BLaER1 (cell line): ENCODE data around the gene EFNA3.

Experiments
- H3K27ac ChIP-seq: shearing (Covaris generic); formaldehyde crosslinking; 2 replicates; pipeline ENCODE4 v1.8.1; 2022
- H3K27me3 ChIP-seq: shearing (Covaris generic); formaldehyde crosslinking; 2 replicates; pipeline ENCODE4 v1.8.1; 2022
- H3K36me3 ChIP-seq: shearing (Covaris generic); formaldehyde crosslinking; 2 replicates; pipeline ENCODE4 v1.8.1; 2022
- H3K4me1 ChIP-seq: shearing (Covaris generic); formaldehyde crosslinking; 2 replicates; pipeline ENCODE4 v1.8.1; 2022
- H3K4me2 ChIP-seq: shearing (Covaris generic); formaldehyde crosslinking; 2 replicates; pipeline ENCODE4 v1.8.1; 2022
- H3K4me3 ChIP-seq: shearing (Covaris generic); formaldehyde crosslinking; 2 replicates; pipeline ENCODE4 v1.8.1; 2022
- H3K9ac ChIP-seq: shearing (Covaris generic); formaldehyde crosslinking; 2 replicates; pipeline ENCODE4 v1.8.1; 2022
- H3K9me3 ChIP-seq: shearing (Covaris generic); formaldehyde crosslinking; 2 replicates; pipeline ENCODE4 v1.8.1; 2022
- H4K20me1 ChIP-seq: shearing (Covaris generic); formaldehyde crosslinking; 2 replicates; pipeline ENCODE4 v1.8.1; 2022
- Cebpa-rat ChIP-seq: shearing (Covaris generic); IDR thresholded peaks from 2 replicates; pipeline ENCODE4 v1.8.1; 2022

The EFNA3 gene

DNA sequence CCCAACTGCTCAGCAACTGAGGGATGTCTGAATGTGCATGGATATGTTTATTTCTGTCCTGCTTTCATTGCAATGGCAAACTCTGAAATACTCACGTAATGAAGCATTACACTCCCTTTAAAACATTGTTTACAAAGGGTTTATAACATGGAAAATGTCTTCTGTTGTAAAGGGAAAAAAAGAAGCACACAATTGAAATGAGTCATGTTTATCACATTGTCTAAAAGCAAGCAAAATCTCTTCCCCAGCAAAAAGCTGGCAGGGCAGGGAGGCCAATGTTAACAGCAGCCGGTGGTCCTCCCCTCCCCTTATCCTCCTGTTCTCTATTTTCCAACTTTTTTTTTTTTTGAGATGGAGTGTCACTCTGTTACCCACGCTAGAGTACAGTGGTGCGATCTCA lies 45.2 kb downstream of the EFNA3 start:
- H3K9ac ChIP-seq: no peak overlapping the region
- no peak overlapping the region for H3K4me3 ChIP-seq
- H3K36me3 ChIP-seq: no peaks in the 10 kb centered on the region
- peaks cover 22% of the 10 kb centered on the region for H3K4me1 ChIP-seq
- no peaks in the 10 kb centered on the region for H3K9me3 ChIP-seq
- no peak for TF ChIP-seq Cebpa-rat
- no peaks in the 10 kb centered on the region for H4K20me1 ChIP-seq
- H3K27me3 ChIP-seq: peaks cover 35% of the 10 kb centered on the region
- H3K27ac ChIP-seq: no peak overlapping the region
- no peak overlapping the region for H3K4me2 ChIP-seq

DNA sequence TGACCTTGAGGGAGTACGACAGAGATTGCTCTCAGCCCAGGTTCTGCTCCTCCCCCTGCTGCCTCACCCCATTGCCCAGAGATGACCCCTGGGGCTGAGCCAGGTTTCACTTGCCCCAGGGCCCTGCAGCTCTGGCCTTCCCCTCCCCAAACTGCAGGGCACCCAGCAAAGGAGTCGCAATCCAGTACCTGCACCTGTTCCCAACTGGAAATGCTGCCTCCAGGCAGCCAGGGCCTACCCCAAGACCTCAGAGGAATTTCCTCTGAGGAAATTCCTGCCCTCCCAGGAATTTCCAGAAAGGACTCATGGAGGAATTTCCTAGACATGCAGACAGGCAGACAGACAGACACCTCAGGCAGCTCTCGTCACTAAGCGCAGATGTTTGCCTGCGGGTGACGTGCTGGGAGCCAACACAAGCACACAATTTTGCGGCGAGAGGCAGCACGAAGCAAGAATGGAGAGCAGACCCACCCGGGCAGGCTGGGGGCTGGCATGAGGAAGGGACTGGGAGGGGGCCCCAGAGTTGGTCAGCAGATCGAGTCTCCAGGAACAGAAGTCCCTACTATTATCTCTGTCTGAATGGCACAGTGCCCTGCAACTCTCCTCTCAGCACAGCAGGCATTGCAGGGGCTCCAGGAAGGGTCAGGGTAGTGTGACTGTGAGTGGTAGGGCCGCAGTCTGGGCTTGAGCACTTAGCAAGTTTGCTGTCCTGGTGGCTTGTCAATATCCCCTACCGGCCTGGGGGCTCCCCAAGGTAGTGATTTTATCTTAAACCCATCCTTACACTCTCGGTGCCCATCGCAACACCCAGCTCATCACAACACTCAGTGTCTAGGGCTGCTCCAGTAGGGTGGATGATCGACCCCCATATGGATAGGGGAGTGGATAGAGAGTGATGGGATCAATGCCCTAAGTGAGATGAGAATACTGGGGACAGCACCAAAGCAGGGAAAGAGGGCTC lies 46.1 kb downstream of the EFNA3 start:
- no peak overlapping the region for H3K4me3 ChIP-seq
- H3K4me2 ChIP-seq: no peak overlapping the region
- H3K36me3 ChIP-seq: no peaks in the 10 kb centered on the region
- no peak overlapping the region for H3K9ac ChIP-seq
- no peaks in the 10 kb centered on the region for H4K20me1 ChIP-seq
- no peak overlapping the region for H3K27ac ChIP-seq
- TF ChIP-seq Cebpa-rat: no peak
- H3K4me1 ChIP-seq: peaks cover 31% of the 10 kb centered on the region
- H3K27me3 ChIP-seq: peaks cover 35% of the 10 kb centered on the region
- H3K9me3 ChIP-seq: no peaks in the 10 kb centered on the region

DNA sequence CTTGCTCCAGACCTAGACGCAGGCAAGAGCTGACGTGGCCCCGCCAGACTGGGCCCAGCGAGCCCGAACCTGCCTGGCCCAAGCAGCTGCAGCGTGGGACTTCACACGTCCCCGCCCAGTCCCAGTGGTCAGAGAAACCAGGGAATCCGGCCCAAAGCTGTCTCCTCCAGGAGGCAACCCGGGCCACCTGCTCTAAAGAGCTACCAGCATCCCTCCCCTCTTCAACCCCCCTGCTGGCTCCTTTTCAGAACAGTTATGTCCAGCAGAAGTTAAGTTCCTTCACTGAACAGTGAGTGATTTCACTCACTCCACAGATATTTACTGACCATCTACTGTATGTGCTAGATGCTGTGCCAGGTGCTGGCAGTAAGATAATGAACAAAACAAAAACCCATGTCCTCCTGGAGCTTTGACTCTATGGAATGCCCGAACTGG lies 46.9 kb downstream of the EFNA3 start:
- TF ChIP-seq Cebpa-rat: no peak
- Histone ChIP-seq H3K9ac (no peak overlapping the region), H3K36me3 (no peaks in the 10 kb centered on the region), H3K4me3 (no peak overlapping the region), H3K27me3 (peaks cover 35% of the 10 kb centered on the region), H3K4me1 (peaks cover 39% of the 10 kb centered on the region), H3K4me2 (no peak overlapping the region), H4K20me1 (no peaks in the 10 kb centered on the region), H3K9me3 (no peaks in the 10 kb centered on the region), H3K27ac (no peak overlapping the region)

DNA sequence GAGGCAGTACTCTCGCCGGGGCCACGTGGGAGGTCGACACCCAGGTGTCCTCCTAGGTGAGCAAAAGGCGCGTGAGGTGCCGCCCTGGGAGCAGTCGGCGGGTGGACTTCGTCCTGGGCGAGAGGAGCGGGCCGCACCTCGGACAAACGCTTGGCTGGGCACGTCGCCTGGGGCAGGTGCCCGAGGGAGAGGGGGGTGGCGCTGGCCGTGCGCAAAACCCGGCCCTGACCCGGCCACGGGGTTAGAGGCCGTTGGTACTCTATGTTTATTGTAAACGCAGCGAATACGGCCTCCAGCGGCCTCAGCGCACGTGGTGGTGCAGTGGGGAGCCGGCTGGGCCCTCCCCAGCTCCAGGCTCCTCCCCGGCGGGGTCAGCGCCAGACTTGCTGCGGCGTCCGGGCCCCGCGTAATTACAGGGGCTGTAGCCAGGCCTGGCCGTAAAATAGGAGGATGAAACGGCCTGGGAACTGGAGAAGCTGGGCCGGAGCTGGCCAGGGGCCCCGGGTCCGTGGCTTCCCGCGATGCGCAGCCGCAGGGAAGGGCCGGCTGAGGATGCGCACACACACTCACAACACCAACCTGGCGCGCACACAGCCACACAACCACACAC lies 47.4 kb downstream of the EFNA3 start:
- H3K4me1 ChIP-seq: peaks cover 44% of the 10 kb centered on the region

DNA sequence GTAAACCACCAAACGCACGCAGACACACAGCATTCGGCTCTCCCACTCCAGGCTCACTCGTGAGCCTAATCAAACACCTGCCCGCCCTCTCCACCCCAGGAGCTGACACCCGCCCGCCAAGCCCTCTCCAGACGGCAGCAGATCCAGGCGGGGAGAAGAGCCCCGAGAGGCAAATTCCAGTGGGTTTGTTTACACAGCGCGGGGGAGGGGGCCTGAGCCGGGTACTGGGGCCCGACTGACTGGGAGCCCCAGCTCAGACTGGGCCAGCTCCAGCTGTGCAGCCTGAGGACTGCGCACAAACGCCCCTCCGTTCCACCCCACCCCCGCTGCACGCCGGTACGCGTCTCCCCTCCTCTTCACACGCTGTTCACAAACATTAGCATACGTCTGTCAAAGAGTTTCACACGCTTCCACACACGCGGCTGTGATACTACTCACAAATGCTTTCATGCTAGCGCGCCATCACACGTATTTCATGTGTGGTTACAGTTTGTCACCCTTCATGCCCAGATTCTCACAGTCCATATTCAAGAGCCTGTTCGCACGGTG lies 48.0 kb downstream of the EFNA3 start:
- peak overlapping the region; percentile 82 for H3K4me3 ChIP-seq
- 0 out of 2 replicates have a peak overlapping the region, but pooled peaks have one; percentile 61 for H3K9ac ChIP-seq
- H3K27me3 ChIP-seq: peaks cover 35% of the 10 kb centered on the region

More for the DNA sequence above, 47.4 kb downstream of the EFNA3 start:
- H3K27ac ChIP-seq: no peak overlapping the region
- no peaks in the 10 kb centered on the region for H4K20me1 ChIP-seq
- no peak overlapping the region for H3K4me3 ChIP-seq
- H3K27me3 ChIP-seq: peaks cover 35% of the 10 kb centered on the region
- no peak overlapping the region for H3K9ac ChIP-seq
- peaks cover 3% of the 10 kb centered on the region for H3K36me3 ChIP-seq
- H3K9me3 ChIP-seq: no peaks in the 10 kb centered on the region
- TF ChIP-seq Cebpa-rat: no peak
- peak overlapping the region; percentile 99; the same call in 1 of the 2 replicates for H3K4me2 ChIP-seq

DNA sequence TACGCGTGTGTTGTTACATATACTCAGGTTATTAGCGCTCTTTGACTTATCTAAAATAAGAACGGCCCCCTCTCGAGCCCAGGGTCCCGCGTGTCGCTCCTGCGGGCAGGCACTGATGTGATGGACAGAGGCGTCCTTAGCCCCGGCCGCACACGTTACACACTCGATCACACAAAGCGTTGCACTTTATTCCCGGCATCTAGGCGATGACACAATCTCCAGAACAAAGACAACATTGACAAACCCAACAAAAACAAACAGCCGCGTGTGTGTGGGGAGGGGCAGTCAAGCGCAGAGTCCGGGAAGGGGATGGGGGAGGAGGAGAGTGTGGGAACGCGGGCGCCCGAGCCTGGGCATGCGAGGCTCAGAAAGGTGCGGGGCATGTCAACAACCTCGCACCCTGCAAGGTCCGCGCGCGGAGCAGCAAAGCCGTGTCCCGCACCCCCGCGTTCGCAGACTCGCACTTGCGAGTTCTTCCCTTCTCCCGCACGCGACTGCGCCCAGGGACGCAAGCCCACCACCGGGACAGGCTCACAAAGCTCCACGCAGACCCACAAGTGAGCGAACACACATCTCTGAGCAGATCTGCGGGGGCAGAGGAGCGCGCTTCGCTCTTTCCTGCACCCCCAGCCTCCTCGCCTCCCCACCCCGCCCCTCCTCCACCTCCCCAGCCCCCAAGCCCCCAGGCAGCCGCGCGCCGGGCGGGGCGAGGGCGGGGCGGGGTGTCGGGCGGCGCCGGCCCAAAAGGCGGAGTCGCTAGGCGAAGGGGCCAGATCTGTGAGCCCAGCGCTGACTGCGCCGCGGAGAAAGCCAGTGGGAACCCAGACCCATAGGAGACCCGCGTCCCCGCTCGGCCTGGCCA lies 48.7 kb downstream of the EFNA3 start, which contains the start of gene EFNA1:
Gene EFNA1 (plus strand): TSS at position 772 of the 862 bp plus-strand sequence. CDS start 102 bp downstream, outside the sequence.
- H3K4me1 ChIP-seq: peaks cover 54% of the 10 kb centered on the region
- H3K4me3 ChIP-seq: peak within 1 kb of the TSS; percentile 82
- H3K9me3 ChIP-seq: no peaks in the 10 kb centered on the region
- H3K27ac ChIP-seq: peak within 1 kb of the TSS; percentile 74
- peak within 1 kb of the TSS; percentile 99 for H3K4me2 ChIP-seq
- no peak for TF ChIP-seq Cebpa-rat
- no peaks in the 10 kb centered on the region for H4K20me1 ChIP-seq
- H3K9ac ChIP-seq: peak within 1 kb of the TSS; percentile 84
- peaks cover 35% of the 10 kb centered on the region for H3K27me3 ChIP-seq
- H3K36me3 ChIP-seq: peaks cover 16% of the 10 kb centered on the region

More for the DNA sequence above, 48.0 kb downstream of the EFNA3 start:
- no peak overlapping the region for H3K27ac ChIP-seq
- H4K20me1 ChIP-seq: no peaks in the 10 kb centered on the region
- TF ChIP-seq Cebpa-rat: no peak
- peaks cover 9% of the 10 kb centered on the region for H3K36me3 ChIP-seq
- H3K4me1 ChIP-seq: peaks cover 50% of the 10 kb centered on the region
- no peaks in the 10 kb centered on the region for H3K9me3 ChIP-seq
- peak overlapping the region; percentile 99 for H3K4me2 ChIP-seq

DNA sequence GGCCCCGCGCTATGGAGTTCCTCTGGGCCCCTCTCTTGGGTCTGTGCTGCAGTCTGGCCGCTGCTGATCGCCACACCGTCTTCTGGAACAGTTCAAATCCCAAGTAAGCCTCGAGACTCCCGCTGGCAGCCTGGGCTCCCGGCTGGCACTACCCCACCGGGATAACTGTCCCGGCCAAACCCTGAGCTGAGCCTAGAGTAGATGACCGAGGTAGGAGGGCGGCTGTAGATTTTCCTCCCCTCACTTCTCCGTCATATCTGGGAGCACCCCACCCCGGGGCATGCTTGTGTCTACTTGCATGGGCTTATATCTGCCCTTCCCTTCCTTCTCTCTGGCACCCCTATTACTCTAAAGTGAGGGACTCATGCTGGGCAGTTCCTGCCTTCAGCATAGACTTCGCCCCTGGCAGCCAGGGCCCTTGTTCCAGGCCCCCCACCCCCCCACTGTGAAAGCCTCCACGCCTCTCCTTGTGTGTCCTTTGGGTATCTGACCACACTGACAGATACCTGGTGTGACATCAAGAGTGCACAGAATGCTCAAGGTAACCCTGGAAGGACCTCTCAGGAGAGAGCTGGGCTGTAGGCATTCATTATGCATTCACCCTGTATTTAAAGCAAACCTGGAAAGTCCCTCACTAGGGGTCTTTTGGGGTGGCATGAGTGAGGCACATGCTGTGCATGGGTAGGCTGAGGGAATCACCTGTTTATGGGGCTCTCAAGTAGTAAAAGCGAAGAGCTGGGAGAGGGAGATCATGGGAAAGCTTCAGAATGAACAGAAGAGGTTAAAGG lies 49.5 kb downstream of the EFNA3 start:
- Histone ChIP-seq H3K27me3 (peaks cover 35% of the 10 kb centered on the region), H3K27ac (peak overlapping the region; percentile 74), H3K9ac (peak overlapping the region; percentile 84), H3K36me3 (peaks cover 24% of the 10 kb centered on the region), H4K20me1 (no peaks in the 10 kb centered on the region), H3K4me1 (peaks cover 54% of the 10 kb centered on the region), H3K4me2 (peak overlapping the region; percentile 99), H3K9me3 (no peaks in the 10 kb centered on the region), H3K4me3 (peak overlapping the region; percentile 82)
- no peak for TF ChIP-seq Cebpa-rat

DNA sequence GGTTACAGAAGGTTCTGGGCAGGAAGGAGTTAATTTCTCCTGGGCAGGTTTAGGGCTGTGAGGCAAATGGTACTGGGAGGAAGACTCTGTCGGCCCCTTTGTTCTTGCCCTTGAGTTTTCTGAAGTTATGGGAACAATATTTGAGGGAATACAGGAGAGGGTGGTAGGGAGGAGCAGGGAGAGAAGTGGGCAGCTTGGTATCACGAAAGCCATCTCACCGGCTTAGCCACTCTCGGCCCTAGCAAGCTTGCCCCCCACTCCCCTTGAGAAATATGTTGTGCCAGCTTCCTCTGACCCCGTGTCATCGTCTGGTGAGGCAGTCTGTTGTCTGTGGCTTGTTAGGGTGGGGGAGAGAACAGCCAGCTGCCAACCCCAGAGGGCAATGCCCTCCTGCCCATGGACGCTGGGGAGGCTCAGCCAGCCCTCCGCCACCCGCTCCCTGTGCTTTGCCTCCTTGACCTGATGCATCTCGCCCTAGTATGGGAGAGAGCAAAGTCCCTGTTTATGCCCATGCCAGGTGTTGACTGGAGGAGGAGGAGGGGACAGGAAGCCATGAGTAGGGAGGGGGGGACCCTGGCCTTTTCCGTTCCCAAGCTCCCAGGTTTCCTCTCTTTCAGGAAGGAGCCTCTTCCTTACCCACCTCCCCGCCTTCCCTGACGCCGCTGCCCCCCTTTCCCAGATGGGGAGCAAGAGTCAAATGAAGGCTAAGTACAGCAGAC lies 50.3 kb downstream of the EFNA3 start:
- H3K4me3 ChIP-seq: peak overlapping the region; percentile 82
- H3K27ac ChIP-seq: peak overlapping the region; percentile 74
- peaks cover 35% of the 10 kb centered on the region for H3K27me3 ChIP-seq

More for the DNA sequence above, 50.3 kb downstream of the EFNA3 start:
- Histone ChIP-seq H4K20me1 (no peaks in the 10 kb centered on the region), H3K4me1 (peaks cover 54% of the 10 kb centered on the region), H3K4me2 (peak overlapping the region; percentile 99), H3K9ac (peak overlapping the region; percentile 84), H3K9me3 (no peaks in the 10 kb centered on the region), H3K36me3 (peaks cover 31% of the 10 kb centered on the region)
- no peak for TF ChIP-seq Cebpa-rat
